ENCODE data around the gene HACL1.

- no peak for TF ChIP-seq CTCF (IDR thresholded peaks at IDR 0.05)
- no peak for TF ChIP-seq POLR2A (IDR thresholded peaks at IDR 0.05)
Measured at GRCh38 chr3:15572138-15572537, 29.2 kb downstream of the HACL1 start.
